Thyroid gland (tissue), 4 donors: ENCODE results near the gene SLC13A5. TPM values are rescaled to one million over a fixed set of nuclear protein-coding genes. Genes with fewer than 3 reads are reported as not detected.
A peak's percentile ranks its signal among the peaks of the same experiment; 100 is the strongest.
"Not testable (repeated sequence)": the region's sequence is repeated elsewhere in the genome, so short reads cannot be mapped to it uniquely, and the experiment has no call there.

Source experiments
- DNase-seq, 2 donors: peaks; one replicate each; pipeline ENCODE4 v3.0.0-alpha.2; 2019
- H3K27ac ChIP-seq, 3 donors: fragments of 200-600 bp; sonication (generic); 1 replicate in 2 of 3; 2 replicates in 1 of 3; pipeline ENCODE4 v1.5.1; 2016 to 2019; ENCODE audit warnings: mild to moderate bottlenecking in 1 of 3, moderate library complexity in 1 of 3
- H3K27me3 ChIP-seq: fragments of 200-600 bp; sonication (generic); one replicate; pipeline ENCODE4 v1.5.1; 2019
- H3K36me3 ChIP-seq, 2 donors: fragments of 200-600 bp; sonication (generic); one replicate each; pipeline ENCODE4 v1.5.1; 2016 to 2019
- H3K4me1 ChIP-seq, 2 donors: fragments of 200-600 bp; sonication (generic); one replicate each; pipeline ENCODE4 v1.5.1; 2017 to 2019
- H3K4me3 ChIP-seq, 3 donors: fragments of 200-600 bp; sonication (generic); replicated peaks in 1 of 3; 1 replicate in 2 of 3; 2 replicates in 1 of 3; pipeline ENCODE4 v1.5.1; 2016; ENCODE audit warnings: mild to moderate bottlenecking in 1 of 3
- H3K9me3 ChIP-seq: fragments of 200-600 bp; sonication (generic); one replicate; pipeline ENCODE4 v1.5.1; 2017
- POLR2A ChIP-seq, 2 donors: fragments of 450-650 bp; IDR thresholded peaks; one replicate each; pipeline ENCODE4 v1.6.1; 2017; ENCODE audit warnings: antibody characterized with exemption in 2 of 2, mild to moderate bottlenecking in 2 of 2, moderate library complexity in 1 of 2
- WGBS, 2 donors: methylation state at CpG; one replicate each; pipeline ENCODE4 v1.1.5; 2017; 5-methylcytosine and 5-hydroxymethylcytosine counted together
- intact Hi-C: fragments of 100-400 bp; cut with DNase I; formaldehyde crosslinking; loops from one replicate; pipeline ENCODE4 v1.15.1; 2023
- total RNA-seq, 4 donors: library from RNA; depleted of rRNA; stranded (reverse); fragments of >200 nt; gene quantifications; one replicate each; pipeline ENCODE4 v1.2.3, GENCODE V29; 2016
- TF ChIP-seq, protein P1 (sequence below), 6 experiments: fragments of 200-600 bp in 3 of 6; fragments of 450-650 bp in 3 of 6; sonication (generic) in 3 of 6; IDR thresholded peaks; one replicate each; pipeline ENCODE4 v1.5.1; 2016 to 2019; ENCODE audit warnings: antibody characterized with exemption in 6 of 6, mild to moderate bottlenecking in 2 of 6, inconsistent platforms in 1 of 6, moderate library complexity in 1 of 6

SLC13A5 gene
- total RNA-seq, 4 donors from 2014 or later, result 0.27 to 0.63 TPM; not detected in 2

DNA sequence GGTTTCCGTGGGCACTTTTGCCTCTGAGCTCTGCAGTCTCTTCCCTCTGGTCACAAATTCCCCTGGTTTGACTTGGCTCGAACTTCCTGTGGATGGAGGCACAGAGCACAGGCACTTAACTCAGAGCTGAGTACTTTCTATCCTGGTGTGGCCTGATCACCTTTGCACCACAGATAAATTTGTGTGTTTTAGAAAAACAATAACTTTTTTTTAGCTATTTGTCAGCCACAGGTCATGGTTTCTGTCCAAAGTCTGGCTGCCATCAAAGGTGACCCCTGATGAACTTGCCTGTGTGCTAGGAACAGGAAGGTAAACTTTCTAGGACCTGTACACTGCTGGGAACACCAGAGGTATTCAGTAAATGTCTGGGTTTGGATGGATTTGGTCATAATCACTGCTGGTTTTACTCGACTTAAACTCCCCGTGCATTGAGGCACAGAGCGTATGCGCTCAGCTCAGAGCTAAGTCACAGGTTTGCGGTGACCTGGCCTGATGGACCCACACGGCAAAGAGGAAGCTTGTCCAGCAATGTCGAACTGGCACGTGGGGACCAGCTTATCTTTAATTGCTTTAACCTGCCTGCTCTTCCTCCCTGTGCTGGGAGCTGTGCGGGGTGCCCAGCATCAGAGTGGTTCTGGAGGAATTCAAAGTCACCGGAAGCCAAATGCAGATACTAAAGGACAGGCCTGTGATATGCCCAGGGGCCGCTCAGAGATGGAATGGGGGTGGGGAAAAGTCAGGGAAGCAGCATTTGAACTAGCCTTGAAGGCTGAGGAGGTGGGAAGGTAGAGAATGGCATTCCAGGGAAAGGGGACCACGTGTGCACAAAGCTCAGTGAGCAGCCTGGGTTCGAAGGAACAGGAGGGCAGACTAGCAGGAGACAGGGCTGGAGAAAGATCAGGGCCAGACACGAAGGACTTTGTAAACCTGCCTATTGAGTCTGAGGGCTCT lies 12.9 kb downstream of the SLC13A5 start:
- Histone ChIP-seq H3K36me3 (no peaks in the 10 kb centered on the region), H3K4me3 (no peak overlapping the region), H3K9me3 (no peaks in the 10 kb centered on the region), H3K27me3 (no peaks in the 10 kb centered on the region), H3K4me1 (no peaks in the 10 kb centered on the region), H3K27ac (no peak overlapping the region)
- DNase-seq, result no peak
- intact Hi-C loops, result no loop called here
- TF ChIP-seq POLR2A (IDR thresholded peaks at IDR 0.05), result no peak
- TF ChIP-seq, protein P1, sequence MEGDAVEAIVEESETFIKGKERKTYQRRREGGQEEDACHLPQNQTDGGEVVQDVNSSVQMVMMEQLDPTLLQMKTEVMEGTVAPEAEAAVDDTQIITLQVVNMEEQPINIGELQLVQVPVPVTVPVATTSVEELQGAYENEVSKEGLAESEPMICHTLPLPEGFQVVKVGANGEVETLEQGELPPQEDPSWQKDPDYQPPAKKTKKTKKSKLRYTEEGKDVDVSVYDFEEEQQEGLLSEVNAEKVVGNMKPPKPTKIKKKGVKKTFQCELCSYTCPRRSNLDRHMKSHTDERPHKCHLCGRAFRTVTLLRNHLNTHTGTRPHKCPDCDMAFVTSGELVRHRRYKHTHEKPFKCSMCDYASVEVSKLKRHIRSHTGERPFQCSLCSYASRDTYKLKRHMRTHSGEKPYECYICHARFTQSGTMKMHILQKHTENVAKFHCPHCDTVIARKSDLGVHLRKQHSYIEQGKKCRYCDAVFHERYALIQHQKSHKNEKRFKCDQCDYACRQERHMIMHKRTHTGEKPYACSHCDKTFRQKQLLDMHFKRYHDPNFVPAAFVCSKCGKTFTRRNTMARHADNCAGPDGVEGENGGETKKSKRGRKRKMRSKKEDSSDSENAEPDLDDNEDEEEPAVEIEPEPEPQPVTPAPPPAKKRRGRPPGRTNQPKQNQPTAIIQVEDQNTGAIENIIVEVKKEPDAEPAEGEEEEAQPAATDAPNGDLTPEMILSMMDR (IDR thresholded peaks at IDR 0.05), result no peak
- WGBS, 2 donors, result 65 to 81% methylated on average over 14 to 16 of the region's 16 CpGs

DNA sequence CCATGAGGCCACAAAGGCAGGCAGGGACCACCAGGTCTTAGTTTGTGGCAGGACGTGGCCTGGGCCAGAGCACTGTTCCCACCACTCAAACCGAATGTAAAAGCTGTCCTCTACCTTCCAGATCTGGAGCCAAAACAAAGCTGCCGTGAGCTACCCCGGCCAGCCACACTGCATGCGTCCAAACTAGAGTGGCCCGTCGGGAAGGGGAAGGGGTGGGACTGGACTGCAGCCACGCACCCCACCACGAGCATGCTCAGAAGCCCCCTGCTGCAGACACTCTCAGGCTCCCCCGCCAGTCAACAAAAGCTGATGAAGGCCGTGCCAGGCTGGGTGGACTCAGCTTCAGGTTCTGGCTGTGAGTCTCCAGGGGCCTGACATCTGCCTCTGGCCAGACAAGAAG lies 15.2 kb downstream of the SLC13A5 start:
- DNase-seq, result no peak
- no peaks in the 10 kb centered on the region for H3K4me1 ChIP-seq
- TF ChIP-seq POLR2A (IDR thresholded peaks at IDR 0.05), result no peak
- TF ChIP-seq, protein P1 (IDR thresholded peaks at IDR 0.05), result no peak
- H3K4me3 ChIP-seq, result no peak overlapping the region
- intact Hi-C loops, result no loop called here
- 78% methylated on average over 6 of the region's 11 CpGs; no CpG with 5 or more reads in 1 of the 2 donors for WGBS, 2 donors
- H3K36me3 ChIP-seq, result no peaks in the 10 kb centered on the region
- no peaks in the 10 kb centered on the region for H3K9me3 ChIP-seq
- H3K27ac ChIP-seq, result no peak overlapping the region
- H3K27me3 ChIP-seq, result no peaks in the 10 kb centered on the region

DNA sequence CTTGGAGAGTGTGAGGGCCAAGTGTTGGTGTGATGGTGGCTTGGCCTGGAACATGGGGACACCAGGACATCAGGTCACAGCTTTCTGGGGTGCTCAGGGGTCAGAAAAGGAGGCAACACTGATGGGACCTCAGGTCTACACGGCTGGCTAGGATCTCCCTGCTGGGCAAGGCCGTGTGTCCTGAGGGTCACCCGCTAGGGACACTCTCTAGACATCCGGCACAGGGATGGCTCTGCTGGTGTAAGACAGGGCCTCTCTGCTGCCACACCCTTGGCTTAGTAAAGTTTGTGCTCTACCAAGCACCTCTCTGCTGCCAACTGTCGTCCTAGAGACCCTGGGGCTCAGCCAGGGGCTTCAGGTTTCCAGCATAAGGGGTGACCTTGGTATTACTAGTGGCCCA lies 16.3 kb downstream of the SLC13A5 start:
- no peaks in the 10 kb centered on the region for H3K27me3 ChIP-seq
- intact Hi-C loops, result no loop called here
- no peaks in the 10 kb centered on the region for H3K9me3 ChIP-seq
- H3K4me3 ChIP-seq, result no peak overlapping the region
- H3K27ac ChIP-seq, result no peak overlapping the region
- no peaks in the 10 kb centered on the region for H3K36me3 ChIP-seq
- 93% methylated on average over 4 of the region's 5 CpGs; no CpG with 5 or more reads in 1 of the 2 donors for WGBS, 2 donors
- TF ChIP-seq, protein P1 (IDR thresholded peaks at IDR 0.05), result no peak
- no peak for TF ChIP-seq POLR2A (IDR thresholded peaks at IDR 0.05)
- H3K4me1 ChIP-seq, result no peaks in the 10 kb centered on the region
- no peak for DNase-seq

DNA sequence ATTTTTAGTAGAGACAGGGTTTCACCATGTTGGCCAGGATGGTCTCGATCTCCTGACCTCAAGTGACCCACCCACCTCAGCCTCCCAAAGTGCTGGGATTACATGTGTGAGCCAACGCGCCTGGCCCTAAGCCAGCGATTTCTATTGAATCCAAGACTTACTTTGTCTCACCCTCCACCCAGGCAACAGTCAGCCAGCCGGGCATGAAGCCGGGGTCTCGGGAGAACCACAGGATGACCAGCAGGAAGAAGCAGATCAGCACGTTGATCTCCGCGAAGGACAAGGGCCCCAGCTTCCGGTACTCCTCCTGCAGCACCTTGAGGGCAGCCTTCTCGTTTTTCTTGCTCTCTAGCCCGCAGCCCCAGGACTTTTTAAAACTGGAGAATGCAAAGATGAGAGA lies 17.6 kb downstream of the SLC13A5 start:
- H3K4me3 ChIP-seq, result no peak overlapping the region
- H3K9me3 ChIP-seq, result no peaks in the 10 kb centered on the region
- no peak for TF ChIP-seq POLR2A (IDR thresholded peaks at IDR 0.05)
- TF ChIP-seq, protein P1 (IDR thresholded peaks at IDR 0.05), result no peak
- DNase-seq, result peak in 1 of 2 donors; percentile 3
- no peaks in the 10 kb centered on the region for H3K36me3 ChIP-seq
- 55 to 56% methylated on average over 12 to 13 of the region's 13 CpGs for WGBS, 2 donors
- H3K27me3 ChIP-seq, result no peaks in the 10 kb centered on the region
- intact Hi-C loops, result no loop called here
- no peak overlapping the region for H3K27ac ChIP-seq
- H3K4me1 ChIP-seq, result no peaks in the 10 kb centered on the region

DNA sequence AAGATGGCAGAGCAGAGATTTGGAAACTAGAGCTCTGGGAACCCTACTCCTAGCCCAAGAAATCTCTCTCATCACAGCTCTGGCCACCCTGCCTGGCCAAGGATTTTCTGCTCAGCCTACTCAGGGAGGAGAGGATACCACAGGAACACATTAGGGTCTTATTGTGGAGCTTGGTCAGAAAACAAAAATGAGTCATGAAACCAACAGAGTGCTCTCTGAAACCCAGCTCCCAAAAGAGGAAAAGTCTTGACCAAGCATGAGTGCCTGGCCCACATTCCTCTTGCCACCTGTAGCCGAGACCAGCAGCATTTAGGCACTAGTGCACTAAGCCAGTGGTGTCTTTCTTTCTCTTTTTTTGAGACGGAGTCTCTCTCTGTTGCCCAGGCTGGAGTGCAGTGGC lies 18.1 kb downstream of the SLC13A5 start:
- intact Hi-C loops, result no loop called here
- Histone ChIP-seq H3K9me3 (no peaks in the 10 kb centered on the region), H3K36me3 (no peaks in the 10 kb centered on the region), H3K4me3 (no peak overlapping the region), H3K27me3 (no peaks in the 10 kb centered on the region), H3K27ac (no peak overlapping the region), H3K4me1 (no peaks in the 10 kb centered on the region)
- TF ChIP-seq, protein P1 (IDR thresholded peaks at IDR 0.05), result no peak
- TF ChIP-seq POLR2A (IDR thresholded peaks at IDR 0.05), result no peak
- DNase-seq, result no peak
- WGBS, 2 donors, result 86 to 89% methylated on average over 2 of the region's 2 CpGs

DNA sequence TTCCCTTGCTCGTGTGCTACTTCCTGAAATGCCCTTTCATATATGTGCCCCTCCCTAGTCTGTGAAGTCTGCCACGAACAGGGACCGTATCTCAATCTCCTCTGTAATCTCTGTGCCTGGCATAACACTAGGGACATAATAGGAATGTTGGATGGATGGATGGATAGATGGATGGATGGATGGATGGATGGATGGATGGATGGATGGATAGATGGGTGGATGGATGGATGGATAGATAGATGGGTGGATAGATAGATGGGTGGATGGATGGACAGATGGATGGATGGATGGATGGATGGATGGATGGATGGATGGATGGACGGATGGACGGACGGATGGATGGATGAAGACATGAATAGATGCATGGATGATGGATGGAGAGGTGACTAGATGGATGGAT lies 21.2 kb downstream of the SLC13A5 start:
- intact Hi-C loops, H3K27me3 ChIP-seq, H3K27ac ChIP-seq, H3K9me3 ChIP-seq, H3K36me3 ChIP-seq, H3K4me1 ChIP-seq, H3K4me3 ChIP-seq, DNase-seq: not testable (repeated sequence)
- WGBS, 2 donors, result 65 to 76% methylated on average over 6 of the region's 6 CpGs
